Gastrocnemius medialis (tissue), 4 donors: ENCODE measurements around the gene PRKAG1. TPM values are rescaled to one million over a fixed set of nuclear protein-coding genes. Genes with fewer than 3 reads are reported as not detected.

Experiments used
- ATAC-seq, 2 donors: fragments of 150-250 bp; one replicate each; pipeline ENCODE4 v1.9.1; 2016
- DNase-seq, 2 donors: peaks; one replicate each; pipeline ENCODE4 v3.0.0-alpha.2; 2019
- H3K27ac ChIP-seq, 4 donors: fragments of 200-600 bp; sonication (generic); 1 replicate in 1 of 4; 2 replicates in 3 of 4; pipeline ENCODE4 v1.5.1; 2016 to 2018; ENCODE audit warnings: mild to moderate bottlenecking in 2 of 4, moderate library complexity in 1 of 4
- H3K27me3 ChIP-seq, 3 donors: fragments of 200-600 bp; sonication (generic) in 2 of 3; 1 replicate in 1 of 3; 2 replicates in 2 of 3; pipeline versions ENCODE4 v1.5.1 to v1.6.0; 2016 to 2019; ENCODE audit warnings: mild to moderate bottlenecking in 1 of 3, moderate library complexity in 1 of 3
- H3K36me3 ChIP-seq, 2 donors: fragments of 200-600 bp; sonication (generic) in 1 of 2; one replicate each; pipeline ENCODE4 v1.5.1; 2017 to 2018
- H3K4me1 ChIP-seq, 2 donors: fragments of 200-600 bp; sonication (generic) in 1 of 2; one replicate each; pipeline ENCODE4 v1.5.1; 2016 to 2017; ENCODE audit warnings: mild to moderate bottlenecking in 2 of 2
- H3K4me3 ChIP-seq, 4 donors: fragments of 200-600 bp; sonication (generic) in 3 of 4; 1 replicate in 1 of 4; 2 replicates in 3 of 4; pipeline ENCODE4 v1.5.1; 2016 to 2019; ENCODE audit warnings: mild to moderate bottlenecking in 2 of 4
- H3K9me3 ChIP-seq, 3 donors: fragments of 200-600 bp; sonication (generic) in 2 of 3; 1 replicate in 1 of 3; 2 replicates in 2 of 3; pipeline ENCODE4 v1.5.1; 2016 to 2019
- CTCF ChIP-seq, 5 experiments: fragments of 450-650 bp in 3 of 5; fragments of 200-600 bp in 2 of 5; sonication (generic) in 2 of 5; IDR thresholded peaks in 4 of 5; conservative IDR thresholded peaks in 1 of 5; 1 replicate in 4 of 5; 2 replicates in 1 of 5; pipeline ENCODE4 v1.5.1; 2016 to 2019; ENCODE audit warnings: antibody characterized with exemption in 5 of 5, mild to moderate bottlenecking in 3 of 5, moderate library complexity in 3 of 5
- POLR2A ChIP-seq, 2 donors: fragments of 450-650 bp; IDR thresholded peaks; one replicate each; pipeline ENCODE4 v1.6.1; 2017; ENCODE audit warnings: antibody characterized with exemption in 2 of 2, mild to moderate bottlenecking in 2 of 2, moderate library complexity in 2 of 2
- in situ Hi-C, 4 donors: fragments of 200-750 bp; cut with MboI; loops; one replicate each; pipeline versions ENCODE4 v1.15.0 to v1.8.0; 2017; ENCODE audit warnings: low sequenced_read_pairs in 4 of 4
- intact Hi-C: fragments of 100-400 bp; cut with DNase I; formaldehyde crosslinking; loops from one replicate; pipeline ENCODE4 v1.15.1; 2023; ENCODE audit warnings: low total_unique reads
- total RNA-seq, 4 donors: library from RNA; depleted of rRNA; stranded (reverse); fragments of >200 nt; gene quantifications; one replicate each; pipeline versions ENCODE4 v1.1.0 to v1.2.3, GENCODE V29; 2016

The PRKAG1 gene
- total RNA-seq, 4 donors from 2014 or later: 67.4 to 97.7 (median 83.9) TPM

- in situ Hi-C loops: no loop called here
- DNase-seq (no peak), ATAC-seq (no peak)
- TF ChIP-seq CTCF (IDR thresholded peaks at IDR 0.05 in 4 of 5, conservative IDR thresholded peaks at IDR 0.05 in 1 of 5) (no peak), POLR2A (IDR thresholded peaks at IDR 0.05) (no peak)
- H3K27me3 ChIP-seq: no peaks in the 10 kb centered on the region
- H3K9me3 ChIP-seq: no peaks in the 10 kb centered on the region
- no peak overlapping the region for H3K27ac ChIP-seq
- H3K4me3 ChIP-seq: no peak overlapping the region
- H3K4me1 ChIP-seq: peaks cover 44% of the 10 kb centered on the region in 2 donors
- intact Hi-C loops: no loop called here
- H3K36me3 ChIP-seq: peaks cover 1 to 56% of the 10 kb centered on the region in 2 donors
These were observed 35.9 kb upstream of the PRKAG1 start for GRCh38 chr12:49054524-49054923.

GRCh38 chr12:49054096-49054495 lies 35.5 kb upstream of the PRKAG1 start:
- no peak overlapping the region for H3K27ac ChIP-seq
- in situ Hi-C loops: no loop called here
- no peaks in the 10 kb centered on the region for H3K9me3 ChIP-seq
- DNase-seq (no peak), ATAC-seq (no peak)
- intact Hi-C loops: no loop called here
- no peak overlapping the region for H3K4me3 ChIP-seq
- TF ChIP-seq CTCF (IDR thresholded peaks at IDR 0.05 in 4 of 5, conservative IDR thresholded peaks at IDR 0.05 in 1 of 5): no peak
- no peak for TF ChIP-seq POLR2A (IDR thresholded peaks at IDR 0.05)
- H3K36me3 ChIP-seq: peaks cover 5 to 60% of the 10 kb centered on the region in 2 donors
- H3K4me1 ChIP-seq: peaks cover 44% of the 10 kb centered on the region in 2 donors
- H3K27me3 ChIP-seq: no peaks in the 10 kb centered on the region

DNA sequence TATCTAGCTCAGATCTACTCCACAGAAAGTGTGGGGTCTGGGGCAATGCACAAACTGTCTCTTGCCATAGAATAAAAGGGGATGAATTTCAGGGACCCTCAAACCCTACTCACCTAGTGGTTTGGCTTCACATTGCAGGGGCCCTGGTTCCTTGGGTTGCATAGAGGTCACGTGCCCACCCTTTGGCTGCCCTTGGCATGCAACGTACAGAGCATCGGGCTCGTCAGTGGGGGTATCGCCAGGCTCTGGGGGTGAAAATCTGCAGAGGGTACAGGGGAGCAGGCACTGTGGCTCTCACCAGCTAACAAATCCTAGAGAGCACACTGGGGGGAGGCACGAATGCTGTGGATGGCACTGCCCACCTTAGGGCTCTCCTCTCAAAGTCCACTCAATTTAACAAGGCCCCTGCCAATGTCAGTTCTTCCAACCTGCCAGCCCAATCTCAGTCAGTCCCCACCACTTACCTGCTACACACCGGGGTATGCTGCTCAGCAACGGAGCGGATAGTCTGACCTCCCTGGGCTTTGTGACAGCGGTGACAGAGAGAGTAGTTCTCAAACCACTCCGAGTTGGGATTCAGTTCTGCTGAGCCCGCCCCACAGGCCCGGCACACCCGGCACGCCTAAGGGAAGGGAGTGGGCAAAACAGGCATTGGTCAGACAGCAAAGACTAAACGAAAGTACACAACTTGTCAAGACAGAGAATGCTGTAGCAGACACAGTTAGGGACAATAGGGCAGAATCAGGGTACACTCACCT lies 34.1 kb upstream of the PRKAG1 start:
- DNase-seq (no peak), ATAC-seq (no peak)
- TF ChIP-seq POLR2A (IDR thresholded peaks at IDR 0.05) (no peak), CTCF (IDR thresholded peaks at IDR 0.05 in 4 of 5, conservative IDR thresholded peaks at IDR 0.05 in 1 of 5) (no peak)
- intact Hi-C loops (no loop called here), in situ Hi-C loops (no loop called here)
- H3K4me3 ChIP-seq: no peak overlapping the region
- no peaks in the 10 kb centered on the region for H3K9me3 ChIP-seq
- no peaks in the 10 kb centered on the region for H3K27me3 ChIP-seq
- peaks cover 30% of the 10 kb centered on the region in 2 donors for H3K4me1 ChIP-seq
- no peak overlapping the region for H3K27ac ChIP-seq
- peaks cover 6 to 75% of the 10 kb centered on the region in 2 donors for H3K36me3 ChIP-seq

- H3K36me3 ChIP-seq: peaks cover 6 to 81% of the 10 kb centered on the region in 2 donors
- H3K27ac ChIP-seq: no peak overlapping the region
- no peak overlapping the region for H3K4me3 ChIP-seq
- peaks cover 22 to 23% of the 10 kb centered on the region in 2 donors for H3K4me1 ChIP-seq
- H3K9me3 ChIP-seq: no peaks in the 10 kb centered on the region
- no peaks in the 10 kb centered on the region for H3K27me3 ChIP-seq
- intact Hi-C loops: no loop called here
- in situ Hi-C loops: no loop called here
- DNase-seq (no peak), ATAC-seq (no peak)
- TF ChIP-seq POLR2A (IDR thresholded peaks at IDR 0.05) (no peak), CTCF (IDR thresholded peaks at IDR 0.05 in 4 of 5, conservative IDR thresholded peaks at IDR 0.05 in 1 of 5) (no peak)
These were observed 33.3 kb upstream of the PRKAG1 start for GRCh38 chr12:49051777-49052438.
